Endothelial cell of umbilical vein (primary cell): Measurements from ENCODE around the gene ZNF618. TPM values are rescaled to one million over a fixed set of nuclear protein-coding genes. Genes with fewer than 3 reads are reported as not detected.

Experiments
- BruUV-seq: library from RNA; stranded (reverse); fragments of 400-500 nt; replicated peaks from 2 replicates; lab custom pipeline; 2021; lab: Mats Ljungman, UMichigan
- CTCF ChIA-PET: fragments of 300-600, 350-600 bp; sonication (Branson Sonifier 250); formaldehyde crosslinking; loops from one replicate; lab custom pipeline; 2021; ENCODE audit warnings: antibody characterized with exemption, inconsistent platforms; lab: Charles Lee
- POLR2A ChIA-PET: fragments of 300-600, 350-600 bp; sonication (Branson Sonifier 250); formaldehyde crosslinking; loops from one replicate; lab custom pipeline; 2021; ENCODE audit warnings: antibody characterized with exemption, inconsistent platforms; lab: Charles Lee
- DNase-seq: peaks from one replicate; pipeline ENCODE4 v3.0.0-alpha.2; 2011; ENCODE audit warnings: low read depth, low spot score
- FAIRE-seq: peaks from 2 replicates; lab custom pipeline; 2011; peaks lifted over from hg19 to GRCh38; lab: Jason Lieb, UNC
- H2AFZ ChIP-seq: 2 replicates; pipeline ENCODE4 v1.6.0; 2012; ENCODE audit warnings: low read depth, low read length, control low read depth, inconsistent platforms
- H3K27ac ChIP-seq: 2 replicates; pipeline ENCODE4 v1.5.1; 2011; ENCODE audit warnings: low read depth, mild to moderate bottlenecking, control low read depth, low read length, moderate library complexity; ENCODE audit not compliant: insufficient read depth
- H3K27me3 ChIP-seq, 2 experiments: 2 replicates each; pipeline versions ENCODE4 v1.6.0 to v1.6.1; 2011; ENCODE audit warnings: low read length in 2 of 2, mixed read lengths in 1 of 2; ENCODE audit not compliant: control insufficient read depth in 2 of 2, insufficient read depth in 2 of 2
- H3K36me3 ChIP-seq, 2 experiments: 2 replicates in 1 of 2; 3 replicates in 1 of 2; pipeline ENCODE4 v1.5.1; 2011; ENCODE audit warnings: low read length in 2 of 2, mild to moderate bottlenecking in 1 of 2, moderate library complexity in 1 of 2; ENCODE audit not compliant: control insufficient read depth in 2 of 2, insufficient read depth in 2 of 2; ENCODE audit errors: extremely low read depth in 1 of 2
- H3K4me1 ChIP-seq: 3 replicates; pipeline ENCODE4 v1.5.1; 2011; ENCODE audit warnings: mild to moderate bottlenecking, low read length; ENCODE audit not compliant: control insufficient read depth, insufficient read depth; ENCODE audit errors: extremely low read depth
- H3K4me2 ChIP-seq: 2 replicates; pipeline ENCODE4 v1.6.1; 2011; ENCODE audit warnings: low read length, control low read depth, mixed read lengths; ENCODE audit not compliant: insufficient read depth
- H3K4me3 ChIP-seq, 3 experiments: fragments of 200-600 bp in 1 of 3; sonication (generic), shearing (Covaris generic) in 1 of 3; replicated peaks in 1 of 3; 2 replicates each; pipeline ENCODE4 v1.5.1; 2011 to 2016; ENCODE audit warnings: control low read depth in 3 of 3, low read length in 3 of 3, mild to moderate bottlenecking in 2 of 3, inconsistent platforms in 1 of 3, low read depth in 1 of 3, moderate library complexity in 1 of 3; ENCODE audit not compliant: insufficient read depth in 1 of 3
- H3K79me2 ChIP-seq: 2 replicates; pipeline ENCODE4 v1.6.0; 2012; ENCODE audit warnings: low read length, inconsistent platforms; ENCODE audit not compliant: control insufficient read depth, insufficient read depth
- H3K9ac ChIP-seq: replicated peaks from 2 replicates; pipeline ENCODE3; 2011; ENCODE audit warnings: low read length, control low read depth; ENCODE audit not compliant: insufficient read depth; ENCODE audit errors: extremely low read depth
- H3K9me1 ChIP-seq: replicated peaks from 3 replicates; pipeline ENCODE4 v1.6.0; 2011; ENCODE audit warnings: mild to moderate bottlenecking, low read length; ENCODE audit not compliant: control insufficient read depth, insufficient read depth; ENCODE audit errors: extremely low read depth
- H3K9me3 ChIP-seq: replicated peaks from 2 replicates; pipeline ENCODE4 v1.5.1; 2012; ENCODE audit warnings: low read length, inconsistent platforms; ENCODE audit not compliant: control insufficient read depth, insufficient read depth
- H4K20me1 ChIP-seq: replicated peaks from 2 replicates; pipeline ENCODE3; 2011; ENCODE audit warnings: mild to moderate bottlenecking, low read length; ENCODE audit not compliant: control insufficient read depth, insufficient read depth; ENCODE audit errors: extremely low read depth
- CTCF ChIP-seq, 2 donors: IDR thresholded peaks; 1 replicate in 1 of 2; 2 replicates in 1 of 2; pipeline ENCODE4 v1.5.1; 2011; ENCODE audit warnings: low read length in 2 of 2, mild to moderate bottlenecking in 2 of 2, moderate library complexity in 2 of 2, control low read depth in 1 of 2, inconsistent platforms in 1 of 2, low read depth in 1 of 2; ENCODE audit not compliant: insufficient read depth in 1 of 2; ENCODE audit errors: extremely low read depth in 1 of 2
- EZH2 ChIP-seq: IDR thresholded peaks from 2 replicates; pipeline ENCODE4 v1.6.1; 2012; ENCODE audit warnings: borderline replicate concordance, low read depth, mild to moderate bottlenecking, moderate library complexity, low read length, inconsistent platforms; ENCODE audit not compliant: severe bottlenecking
- FOS ChIP-seq: IDR thresholded peaks from 2 replicates; pipeline ENCODE4 v1.6.1; 2011; ENCODE audit warnings: mild to moderate bottlenecking, low read length, moderate library complexity, borderline replicate concordance; ENCODE audit not compliant: insufficient read depth
- GATA2 ChIP-seq: IDR thresholded peaks from 2 replicates; pipeline ENCODE4 v1.7.0; 2011; ENCODE audit warnings: low read depth, mild to moderate bottlenecking, moderate library complexity, mixed read lengths, low read length; ENCODE audit not compliant: insufficient read length, insufficient read depth
- JUN ChIP-seq: IDR thresholded peaks from 2 replicates; pipeline ENCODE4 v1.6.1; 2011; ENCODE audit warnings: borderline replicate concordance, low read depth; ENCODE audit not compliant: insufficient read length, insufficient read depth
- MAX ChIP-seq: IDR thresholded peaks from 2 replicates; pipeline ENCODE4 v1.6.1; 2011; ENCODE audit not compliant: insufficient read depth, insufficient read length
- MYC ChIP-seq: IDR thresholded peaks from one replicate; pipeline ENCODE4 v1.6.1; 2011; ENCODE audit warnings: mild to moderate bottlenecking, low read depth, low read length
- POLR2A ChIP-seq: IDR thresholded peaks from 2 replicates; pipeline ENCODE4 v1.6.1; 2012; ENCODE audit warnings: low read depth, mild to moderate bottlenecking, control low read depth, low read length
- POLR2AphosphoS5 ChIP-seq: IDR thresholded peaks from 2 replicates; pipeline ENCODE4 v1.6.1; 2012; ENCODE audit warnings: low read depth, mild to moderate bottlenecking, control low read depth, low read length, moderate library complexity; ENCODE audit not compliant: insufficient read depth
- dilution Hi-C: fragments of 300-500 bp; cut with MboI; formaldehyde crosslinking; loops from one replicate; pipeline ENCODE4 v1.15.0; 2019; ENCODE audit warnings: low sequenced_read_pairs; ENCODE audit not compliant: extremely low pct_ligation_motif_present
- intact Hi-C: fragments of 100-400 bp; cut with micrococcal nuclease; formaldehyde crosslinking; loops from one replicate; pipeline ENCODE4 v1.10.0; 2022
- polyA plus RNA-seq, 4 experiments: library from polyadenylated mRNA; depleted of rRNA in 3 of 4; stranded (reverse) in 3 of 4; unstranded in 1 of 4; fragments of >200 nt; gene quantifications; 2 replicates each; pipeline versions ENCODE4 v1.2.1 to v1.2.3, GENCODE V29; 2011 to 2012; ENCODE audit warnings: missing spikeins in 1 of 4
- total RNA-seq: library from RNA; stranded (reverse); gene quantifications from 2 replicates; pipeline ENCODE4 v1.2.3, GENCODE V29; 2021

The ZNF618 gene
- total and polyA plus RNA-seq, 2 donors (not counting 3 experiments of a cell fraction or from before 2014, with no cell fraction given), result 22.6 to 80.3 TPM

GRCh38 chr9:113842086-113842485 is 34.0 kb upstream of the ZNF618 start:
- FAIRE-seq, result no peak
- no peaks in the 10 kb centered on the region for H3K9me3 ChIP-seq
- ChIA-PET POLR2A (no interaction called here), CTCF (interaction anchor here (1.4 to 1.5 kb wide), 2 partner anchors 14 to 34 kb away, joined by 3 to 4 read pairs; partner anchors contain the start of gene ZNF618)
- peaks cover 10% of the 10 kb centered on the region in 2 experiments for H3K27me3 ChIP-seq
- intact Hi-C loops (no loop called here), dilution Hi-C loops (no loop called here)
- no peak overlapping the region for H3K9ac ChIP-seq
- no peak for DNase-seq
- H3K4me2 ChIP-seq, result no peak overlapping the region
- no peaks in the 10 kb centered on the region for H3K9me1 ChIP-seq
- H3K36me3 ChIP-seq, result no peaks in the 10 kb centered on the region
- no peaks in the 10 kb centered on the region for H3K79me2 ChIP-seq
- BruUV-seq, result no TSS peak
- TF ChIP-seq MYC (no peak), EZH2 (no peak), JUN (no peak), CTCF (IDR thresholded peaks at IDR 0.05; ENCODE audit: extremely low read depth in 1 of 2, insufficient read depth in 1 of 2, low read depth in 1 of 2, low read length in 2 of 2) (no peak)
- no peak overlapping the region for H2AFZ ChIP-seq
- H3K27ac ChIP-seq, result no peak overlapping the region
- H3K4me3 ChIP-seq, result no peak overlapping the region
- no peaks in the 10 kb centered on the region for H4K20me1 ChIP-seq
- no peaks in the 10 kb centered on the region for H3K4me1 ChIP-seq

- Histone ChIP-seq H3K4me3 (no peak overlapping the region), H3K4me2 (no peak overlapping the region), H2AFZ (no peak overlapping the region), H3K36me3 (no peaks in the 10 kb centered on the region), H3K79me2 (no peaks in the 10 kb centered on the region), H3K9me1 (no peaks in the 10 kb centered on the region), H3K9ac (no peak overlapping the region), H3K9me3 (no peaks in the 10 kb centered on the region), H4K20me1 (no peaks in the 10 kb centered on the region), H3K27me3 (peaks cover 10 to 11% of the 10 kb centered on the region in 2 experiments), H3K4me1 (no peaks in the 10 kb centered on the region), H3K27ac (no peak overlapping the region)
- TF ChIP-seq MAX (no peak), EZH2 (no peak), MYC (no peak), POLR2A (no peak), GATA2 (no peak), FOS (no peak), POLR2AphosphoS5 (no peak), CTCF (IDR thresholded peaks at IDR 0.05; ENCODE audit: extremely low read depth in 1 of 2, insufficient read depth in 1 of 2, low read depth in 1 of 2, low read length in 2 of 2) (no peak), JUN (no peak)
- FAIRE-seq (no peak), DNase-seq (no peak)
- ChIA-PET CTCF (interaction anchor here (0.9 kb wide), 1 partner anchor 35 kb away, joined by 3 read pairs; no protein-coding TSS in a partner anchor), POLR2A (no interaction called here)
- intact Hi-C loops, result no loop called here
- dilution Hi-C loops, result no loop called here
- BruUV-seq, result no TSS peak
Measured at GRCh38 chr9:113844466-113844865, 31.6 kb upstream of the ZNF618 start.
